K562 (cell line): ENCODE data around the gene SOHLH1. TPM values are rescaled to one million over a fixed set of nuclear protein-coding genes. Genes with fewer than 3 reads are reported as not detected.

Source experiments
- ATAC-seq: fragments of 200-7000 bp; cut with Tn5 transposase; 3 replicates; pipeline ENCODE4 v1.9.1; 2020; ENCODE audit warnings: moderate library complexity
- BruUV-seq: library from RNA; stranded (reverse); fragments of 400-500 nt; replicated peaks from 2 replicates; lab custom pipeline; 2021; lab: Mats Ljungman, UMichigan
- CTCF ChIA-PET: fragments of 300-600 bp; formaldehyde crosslinking; extraction: SDS; loops from one replicate; lab custom pipeline; 2021; ENCODE audit warnings: low intra/inter-chr PET ratio; lab: Yijun Ruan, JAX
- POLR2A ChIA-PET: fragments of 300-600, 350-650 bp; sonication (Branson Sonifier 250); formaldehyde crosslinking; extraction: SDS; loops from one replicate; lab custom pipeline; 2021; ENCODE audit warnings: antibody characterized with exemption, inconsistent platforms; lab: Yijun Ruan, JAX
- DNase-seq, 4 experiments: peaks; one replicate each; pipeline versions ENCODE4 v3.0.0 to v3.0.0-alpha.2; 2011 to 2018; ENCODE audit warnings: low spot score in 3 of 4, mixed read lengths in 3 of 4; ENCODE audit errors: extremely low read depth in 1 of 4
- FAIRE-seq: peaks from 2 replicates; lab custom pipeline; 2011; peaks lifted over from hg19 to GRCh38; lab: Jason Lieb, UNC
- H2AFZ ChIP-seq: 2 replicates; pipeline ENCODE4 v1.6.0; 2011; ENCODE audit warnings: low read depth, low read length, control low read depth, inconsistent platforms
- H3K27ac ChIP-seq: fragments of 200-600 bp; 3 replicates; pipeline ENCODE4 v1.8.0; 2011; ENCODE audit warnings: low read depth, mild to moderate bottlenecking, control low read depth, inconsistent platforms, low read length, moderate library complexity, mixed read lengths; ENCODE audit errors: extremely low read depth
- H3K27me3 ChIP-seq, 2 experiments: fragments of 300-600 bp in 1 of 2; 2 replicates in 1 of 2; 3 replicates in 1 of 2; pipeline versions ENCODE4 v1.6.0 to v1.8.0; 2011; ENCODE audit warnings: inconsistent platforms in 2 of 2, low read length in 2 of 2, mild to moderate bottlenecking in 1 of 2, mixed read lengths in 1 of 2, moderate library complexity in 1 of 2; ENCODE audit not compliant: control insufficient read depth in 2 of 2, insufficient read depth in 2 of 2
- H3K36me3 ChIP-seq: fragments of 300-600 bp; 3 replicates; pipeline ENCODE4 v1.8.0; 2011; ENCODE audit warnings: mild to moderate bottlenecking, low read length, inconsistent platforms; ENCODE audit not compliant: control insufficient read depth, insufficient read depth
- H3K4me1 ChIP-seq, 2 experiments: fragments of 200-600 bp in 1 of 2; replicated peaks in 1 of 2; 2 replicates in 1 of 2; 3 replicates in 1 of 2; pipeline versions ENCODE4 v1.5.1 to v1.8.0; 2011; ENCODE audit warnings: inconsistent platforms in 2 of 2, low read length in 2 of 2, mild to moderate bottlenecking in 1 of 2, mixed read lengths in 1 of 2, moderate library complexity in 1 of 2; ENCODE audit not compliant: control insufficient read depth in 2 of 2, insufficient read depth in 2 of 2
- H3K4me2 ChIP-seq: 2 replicates; pipeline ENCODE4 v1.6.1; 2011; ENCODE audit warnings: low read length, control low read depth, inconsistent platforms, mixed read lengths; ENCODE audit not compliant: insufficient read depth
- H3K4me3 ChIP-seq: fragments of 200-600 bp; sonication (generic), shearing (Covaris generic); 2 replicates; pipeline ENCODE4 v1.5.1; 2016; ENCODE audit warnings: control low read depth, inconsistent platforms
- H3K79me2 ChIP-seq: fragments of 200-600 bp; 3 replicates; pipeline ENCODE4 v1.8.0; 2011; ENCODE audit warnings: low read length, inconsistent platforms; ENCODE audit not compliant: control insufficient read depth, insufficient read depth
- H3K9ac ChIP-seq, 2 experiments: 2 replicates each; pipeline versions ENCODE4 v1.6.0 to v1.6.1; 2011; ENCODE audit warnings: low read depth in 2 of 2, low read length in 2 of 2, control low read depth in 1 of 2, inconsistent platforms in 1 of 2, mild to moderate bottlenecking in 1 of 2, mixed read lengths in 1 of 2; ENCODE audit not compliant: insufficient read depth in 1 of 2
- H3K9me1 ChIP-seq: one replicate; pipeline ENCODE4 v1.6.0; 2011; ENCODE audit warnings: inconsistent platforms, mild to moderate bottlenecking, low read length, moderate library complexity; ENCODE audit not compliant: control insufficient read depth, insufficient read depth
- H3K9me3 ChIP-seq: replicated peaks from 2 replicates; pipeline ENCODE4 v1.5.1; 2011; ENCODE audit warnings: low read depth, low read length, inconsistent platforms; ENCODE audit not compliant: control insufficient read depth, insufficient read depth
- H4K20me1 ChIP-seq: replicated peaks from 2 replicates; pipeline ENCODE4 v1.6.1; 2011; ENCODE audit warnings: low read length, inconsistent platforms, mixed read lengths; ENCODE audit not compliant: control insufficient read depth, insufficient read depth
- ATF7 ChIP-seq: fragments of 450-650 bp; IDR thresholded peaks from 2 replicates; pipeline ENCODE4 v1.7.1; 2014; ENCODE audit warnings: mild to moderate bottlenecking, moderate library complexity
- DNMT1 ChIP-seq: fragments of 450-650 bp; IDR thresholded peaks from 2 replicates; pipeline ENCODE4 v1.6.1; 2016; ENCODE audit warnings: antibody characterized with exemption, mild to moderate bottlenecking
- HNRNPK ChIP-seq: fragments of 200-400 bp; formaldehyde crosslinking; IDR thresholded peaks from one replicate; pipeline ENCODE4 v1.6.1; 2018; ENCODE audit warnings: mild to moderate bottlenecking, low read depth, low read length; ENCODE audit not compliant: poor library complexity, severe bottlenecking
- MCM5 ChIP-seq: fragments of 450-650 bp; IDR thresholded peaks from 2 replicates; pipeline ENCODE4 v1.6.1; 2016; ENCODE audit warnings: low read depth
- PRMT5 ChIP-seq: sonication (generic); formaldehyde crosslinking; IDR thresholded peaks from 2 replicates; pipeline ENCODE4 v1.5.0; 2020; ENCODE audit warnings: missing genetic modification reagents
- RBM39 ChIP-seq: fragments of 200-400 bp; formaldehyde crosslinking; optimal IDR thresholded peaks from 2 replicates; pipeline ENCODE3; 2018; ENCODE audit warnings: low read depth, low read length
- TCF3 ChIP-seq: sonication (generic); formaldehyde crosslinking; IDR thresholded peaks from 2 replicates; pipeline ENCODE4 v1.4.0; 2020; ENCODE audit warnings: mild to moderate bottlenecking, missing genetic modification reagents
- ZNF263 ChIP-seq: sonication (generic); formaldehyde crosslinking; IDR thresholded peaks from 2 replicates; pipeline ENCODE4 v1.8.0; 2022; ENCODE audit warnings: mild to moderate bottlenecking, missing genetic modification reagents, borderline replicate concordance
- WGBS: fragments of 100-300 bp; shearing (Covaris generic); methylation state at CpG from one replicate; pipeline ENCODE4 v1.1.6; 2016; ENCODE audit warnings: low coverage, mixed read lengths; ENCODE audit not compliant: insufficient coverage; ENCODE audit errors: missing lambda C conversion rate; 5-methylcytosine and 5-hydroxymethylcytosine counted together
- in situ Hi-C: fragments of 300-500 bp; cut with MboI; formaldehyde crosslinking; loops from 4 replicates; pipeline ENCODE4 v1.15.0; 2018; ENCODE audit warnings: inconsistent platforms, mixed read lengths
- intact Hi-C: fragments of 100-400 bp; cut with micrococcal nuclease; formaldehyde crosslinking; loops from 2 replicates; pipeline ENCODE4 v1.14.2; 2022
- polyA plus RNA-seq, 8 experiments: library from polyadenylated mRNA; depleted of rRNA in 4 of 8; stranded (reverse) in 5 of 8; unstranded in 3 of 8; fragments of >200 nt; fragmentation: Nextera tagmentation in 2 of 8; fragmentation: Illumina TruSeq in 1 of 8; extraction: Ambion mirVana in 2 of 8; extraction: Trizol in 1 of 8; gene quantifications; 2 replicates each; pipeline versions ENCODE4 v1.2.1 to v1.2.3, GENCODE V29; 2011 to 2014; ENCODE audit warnings: inconsistent platforms in 1 of 8, missing spikeins in 1 of 8
- total RNA-seq, 7 experiments: library from RNA; depleted of rRNA in 6 of 7; stranded (reverse); fragments of >200 nt in 6 of 7; fragmentation: Illumina TruSeq in 2 of 7; extraction: Trizol in 2 of 7; gene quantifications; 2 replicates each; pipeline versions ENCODE4 v1.2.1 to v1.2.3, GENCODE V29; 2011 to 2021; ENCODE audit warnings: low replicate concordance in 1 of 7
- TF ChIP-seq, protein P1 (sequence below), 2 experiments: fragments of 450-650 bp; IDR thresholded peaks; 2 replicates each; pipeline ENCODE4 v1.6.1; 2016; ENCODE audit warnings: mild to moderate bottlenecking in 2 of 2, borderline replicate concordance in 1 of 2, low read depth in 1 of 2, moderate library complexity in 1 of 2

The SOHLH1 gene
- total and polyA plus RNA-seq, 9 of the 15 experiments (the other 6 are each of a cell fraction or from before 2014, with no cell fraction given): 0.17 to 0.41 (median 0.29) TPM; not detected in 6

DNA sequence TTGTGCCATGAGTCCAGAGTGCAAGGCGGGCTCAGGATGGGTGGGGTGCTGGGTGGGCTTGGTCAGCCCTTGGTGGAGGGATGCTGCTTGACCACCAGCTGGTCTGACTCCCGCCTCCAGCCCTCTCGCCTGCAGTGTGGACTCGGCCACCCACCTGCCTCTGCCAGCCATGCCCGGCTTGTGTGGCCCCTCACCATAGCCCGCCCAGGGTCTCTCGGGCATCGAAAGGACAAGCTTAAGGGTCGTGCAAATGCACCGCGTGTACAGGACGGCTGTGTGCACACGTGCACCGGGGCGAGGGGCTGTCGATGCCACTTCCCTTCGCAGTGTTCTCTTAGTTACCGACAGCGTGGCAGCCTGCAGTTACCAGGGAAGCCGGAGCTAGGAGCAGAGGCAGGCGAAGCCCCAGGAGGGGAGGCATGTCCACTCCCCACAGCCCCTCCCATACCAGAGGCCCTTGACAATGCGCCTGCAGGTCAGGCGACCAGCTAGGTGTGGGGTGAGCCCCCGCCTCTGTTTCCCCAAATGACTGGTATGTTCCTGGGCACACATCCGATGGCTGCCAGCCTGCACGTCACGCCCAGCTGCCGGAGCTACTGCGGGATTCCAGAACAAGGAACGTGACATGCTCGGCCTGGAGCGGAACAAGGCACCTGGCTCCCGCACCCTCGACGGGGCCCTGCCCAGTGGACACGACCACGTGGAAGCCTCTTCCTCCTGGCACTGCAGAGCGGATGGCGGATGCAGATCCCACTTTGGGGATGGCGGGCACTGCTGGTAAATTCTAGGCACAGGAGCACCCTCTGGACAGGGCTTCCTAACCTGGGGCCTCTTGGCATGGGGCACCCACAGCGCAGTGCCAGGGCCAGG, 28.3 kb downstream of the SOHLH1 start:
- TF ChIP-seq, protein P1, sequence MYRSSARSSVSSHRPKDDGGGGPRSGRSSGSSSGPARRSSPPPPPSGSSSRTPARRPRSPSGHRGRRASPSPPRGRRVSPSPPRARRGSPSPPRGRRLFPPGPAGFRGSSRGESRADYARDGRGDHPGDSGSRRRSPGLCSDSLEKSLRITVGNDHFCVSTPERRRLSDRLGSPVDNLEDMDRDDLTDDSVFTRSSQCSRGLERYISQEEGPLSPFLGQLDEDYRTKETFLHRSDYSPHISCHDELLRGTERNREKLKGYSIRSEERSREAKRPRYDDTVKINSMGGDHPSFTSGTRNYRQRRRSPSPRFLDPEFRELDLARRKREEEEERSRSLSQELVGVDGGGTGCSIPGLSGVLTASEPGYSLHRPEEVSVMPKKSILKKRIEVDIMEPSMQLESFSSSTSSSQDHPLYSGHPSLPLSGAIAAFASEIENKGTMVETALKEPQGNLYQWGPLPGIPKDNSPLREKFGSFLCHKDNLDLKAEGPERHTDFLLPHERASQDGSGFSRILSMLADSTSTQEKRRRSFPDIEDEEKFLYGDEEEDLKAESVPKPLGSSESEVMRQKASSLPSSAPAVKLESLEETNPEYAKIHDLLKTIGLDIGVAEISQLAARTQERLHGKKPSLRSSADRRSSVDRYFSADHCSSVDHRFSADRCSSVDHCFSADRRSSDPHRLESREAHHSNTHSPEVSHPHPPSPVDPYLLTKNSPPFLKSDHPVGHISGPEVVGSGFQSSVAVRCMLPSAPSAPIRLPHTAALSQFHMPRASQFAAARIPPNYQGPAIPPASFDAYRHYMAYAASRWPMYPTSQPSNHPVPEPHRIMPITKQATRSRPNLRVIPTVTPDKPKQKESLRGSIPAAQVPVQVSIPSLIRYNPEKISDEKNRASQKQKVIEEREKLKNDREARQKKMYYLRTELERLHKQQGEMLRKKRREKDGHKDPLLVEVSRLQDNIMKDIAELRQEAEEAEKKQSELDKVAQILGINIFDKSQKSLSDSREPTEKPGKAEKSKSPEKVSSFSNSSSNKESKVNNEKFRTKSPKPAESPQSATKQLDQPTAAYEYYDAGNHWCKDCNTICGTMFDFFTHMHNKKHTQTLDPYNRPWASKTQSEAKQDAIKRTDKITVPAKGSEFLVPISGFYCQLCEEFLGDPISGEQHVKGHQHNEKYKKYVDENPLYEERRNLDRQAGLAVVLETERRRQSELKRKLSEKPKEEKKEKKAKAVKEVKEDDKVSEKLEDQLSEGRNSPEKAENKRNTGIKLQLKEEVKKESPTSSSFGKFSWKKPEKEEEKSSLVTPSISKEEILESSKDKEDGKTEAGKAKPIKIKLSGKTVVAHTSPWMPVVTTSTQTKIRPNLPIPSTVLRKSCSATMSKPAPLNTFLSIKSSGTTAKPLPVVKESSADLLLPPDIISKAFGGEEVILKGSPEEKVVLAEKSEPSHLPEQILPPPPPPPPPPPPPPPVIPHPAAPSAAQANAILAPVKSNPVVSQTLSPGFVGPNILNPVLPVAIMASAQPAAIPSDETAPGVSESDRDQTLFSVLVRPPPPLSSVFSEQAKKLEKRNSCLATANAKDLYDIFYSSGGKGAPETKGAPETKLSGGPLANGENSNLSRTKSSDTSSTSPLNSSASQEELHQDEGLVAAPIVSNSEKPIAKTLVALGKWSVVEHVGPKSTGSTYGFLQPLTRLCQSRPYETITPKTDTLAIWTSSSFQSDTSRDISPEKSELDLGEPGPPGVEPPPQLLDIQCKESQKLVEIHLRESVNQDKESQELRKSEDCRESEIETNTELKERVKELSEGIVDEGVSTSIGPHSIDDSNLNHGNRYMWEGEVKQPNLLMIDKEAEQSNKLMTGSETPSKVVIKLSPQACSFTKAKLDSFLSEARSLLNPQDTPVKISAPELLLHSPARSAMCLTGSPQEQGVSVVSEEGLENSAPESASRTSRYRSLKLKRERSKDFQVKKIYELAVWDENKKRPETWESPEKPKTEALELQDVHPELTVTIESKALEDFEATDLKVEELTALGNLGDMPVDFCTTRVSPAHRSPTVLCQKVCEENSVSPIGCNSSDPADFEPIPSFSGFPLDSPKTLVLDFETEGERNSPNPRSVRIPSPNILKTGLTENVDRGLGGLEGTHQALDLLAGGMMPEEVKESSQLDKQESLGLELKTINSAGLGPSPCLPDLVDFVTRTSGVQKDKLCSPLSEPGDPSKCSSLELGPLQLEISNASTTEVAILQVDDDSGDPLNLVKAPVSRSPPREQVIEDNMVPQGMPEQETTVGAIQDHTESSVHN (IDR thresholded peaks at IDR 0.05; ENCODE audit: borderline replicate concordance in 1 of 2, low read depth in 1 of 2): no peak
- no peak for TF ChIP-seq ATF7
- no peak for TF ChIP-seq DNMT1
- no peak for TF ChIP-seq HNRNPK
- TF ChIP-seq ZNF263 (CRISPR knock-in tag): no peak
- no peak for TF ChIP-seq MCM5
- TF ChIP-seq PRMT5 (CRISPR knock-in tag): no peak
- TF ChIP-seq TCF3 (CRISPR knock-in tag): no peak
- no peak for TF ChIP-seq RBM39
- Histone ChIP-seq H3K4me1 (peaks cover 0 to 9% of the 10 kb centered on the region in 2 experiments; a peak in 1 of 5 replicates), H3K9me3 (no peaks in the 10 kb centered on the region), H4K20me1 (no peaks in the 10 kb centered on the region), H3K9ac (no peak overlapping the region), H3K4me3 (no peak overlapping the region), H3K36me3 (no peaks in the 10 kb centered on the region), H3K9me1 (no peaks in the 10 kb centered on the region), H3K79me2 (no peaks in the 10 kb centered on the region), H2AFZ (no peak overlapping the region), H3K27ac (no peak overlapping the region), H3K27me3 (peaks cover 13 to 45% of the 10 kb centered on the region in 2 experiments; a peak in 4 of 5 replicates), H3K4me2 (no peak overlapping the region)
- intact Hi-C loops (no loop called here), in situ Hi-C loops (no loop called here)
- no TSS peak for BruUV-seq
- WGBS: 8% methylated on average over 39 of the region's 41 CpGs
- DNase-seq: no peak
- no peak for FAIRE-seq
- POLR2A ChIA-PET: interaction anchor here (0.6 to 1.1 kb wide), 4 partner anchors 13 to 1288 kb away, joined by 3 read pairs; no protein-coding TSS in a partner anchor
- CTCF ChIA-PET: no interaction called here
- ATAC-seq: no peak
